Pancreas (tissue), 10 donors: ENCODE data around the gene ELMOD2. TPM values are rescaled to one million over a fixed set of nuclear protein-coding genes. Genes with fewer than 3 reads are reported as not detected.

Experiments
- ATAC-seq, 4 donors: fragments of 200-7000 bp; cut with Tn5 transposase; one replicate each; pipeline versions ENCODE4 v1.8.0 to v1.9.1; 2020; ENCODE audit warnings: mild to moderate bottlenecking in 4 of 4, moderate library complexity in 4 of 4
- DNase-seq, 6 donors: peaks; one replicate each; pipeline ENCODE4 v3.0.0-alpha.2; 2020
- FAIRE-seq: peaks from 2 replicates; lab custom pipeline; 2012; peaks lifted over from hg19 to GRCh38; lab: Jason Lieb, UNC
- H3K27ac ChIP-seq, 4 donors: fragments of 200-600 bp; sonication (generic); 1 replicate in 3 of 4; 2 replicates in 1 of 4; pipeline versions ENCODE4 v1.5.0 to v1.8.0; 2020
- H3K27me3 ChIP-seq, 4 donors: fragments of 200-600 bp; one replicate each; pipeline ENCODE4 v1.8.0; 2021
- H3K36me3 ChIP-seq, 3 donors: fragments of 200-600 bp; sonication (generic) in 1 of 3; one replicate each; pipeline versions ENCODE4 v1.5.0 to v1.8.0; 2020 to 2021
- H3K4me1 ChIP-seq, 3 donors: fragments of 200-600 bp; one replicate each; pipeline ENCODE4 v1.8.0; 2021
- H3K4me3 ChIP-seq, 4 donors: fragments of 200-600 bp; sonication (generic) in 2 of 4; one replicate each; pipeline versions ENCODE4 v1.5.0 to v1.8.0; 2020 to 2021
- H3K9me3 ChIP-seq, 4 donors: fragments of 200-600 bp; one replicate each; pipeline ENCODE4 v1.8.0; 2021
- WGBS, 2 donors: extraction: QIAGEN DNeasy Blood & Tissue Kit; methylation state at CpG; one replicate each; pipeline ENCODE4 v1.1.7; 2013; 5-methylcytosine and 5-hydroxymethylcytosine counted together
- intact Hi-C, 3 donors: fragments of 100-400 bp; cut with DNase I; formaldehyde crosslinking; loops; one replicate each; pipeline versions ENCODE4 v1.11.1 to v1.14.2; 2022
- polyA plus RNA-seq, 2 donors: library from polyadenylated mRNA; stranded (reverse); fragments of 200-250 nt; gene quantifications; one replicate each; pipeline ENCODE4 v1.2.3, GENCODE V29; 2013
- total RNA-seq, 6 donors: library from RNA; stranded (reverse); fragmentation: NEBNext Ultra II Directional in 4 of 6; extraction: Animal tissue kit (Norgen Biotek cat#: 25700) in 4 of 6; gene quantifications; one replicate each; pipeline versions ENCODE4 v1.2.1 to v1.2.4, GENCODE V29; 2021 to 2023
- TF ChIP-seq, protein P1 (sequence below), 4 donors: fragments of 200-600 bp; sonication (generic) in 3 of 4; IDR thresholded peaks; one replicate each; pipeline versions ENCODE4 v1.5.0 to v1.8.0; 2021; ENCODE audit warnings: antibody characterized with exemption in 4 of 4
- donor health status: healthy with polysubstance abuse.
- donor health status: DM: no; HTN: no; CAD: no; lungs with moderate emphysema.
- donor health status: DM: no; HTN: no; CAD: no.
- donor health status: control.
- donor health status: control.
- donor health status: Bipolar disorder and iron deficiency.
- donor health status: DM: yes; HTN: yes; CAD: no.
- donor health status: DM: no; HTN: no; CAD: no.
- donor health status: DM: no; HTN: no; CAD: no.
- donor health status: DM: yes; HTN: yes; CAD: no.

Gene ELMOD2
- total and polyA plus RNA-seq, 8 donors: 5.0 to 18.3 (median 11.9) TPM

DNA sequence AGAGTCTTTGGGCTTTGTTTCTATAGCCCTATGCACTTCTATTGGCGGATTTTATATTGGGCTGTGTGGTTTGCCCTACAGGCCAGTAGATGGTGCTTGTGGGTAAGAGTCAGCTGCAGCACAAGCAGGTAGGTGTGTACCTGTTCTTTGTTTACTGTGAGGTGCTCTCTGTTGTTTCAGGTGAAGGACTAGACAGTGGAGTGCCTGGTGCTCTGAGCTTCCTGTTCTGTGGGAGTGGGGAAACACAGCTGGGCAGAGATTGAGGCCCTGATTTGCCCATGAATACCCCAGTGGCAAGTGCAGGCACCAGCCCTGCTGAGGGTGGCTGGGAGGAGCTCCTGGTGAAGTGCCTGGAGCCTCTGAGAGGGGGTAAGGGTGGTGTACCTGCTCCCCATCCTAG lies 71.1 kb downstream of the ELMOD2 start:
- H3K27me3 ChIP-seq: no peaks in the 10 kb centered on the region
- peak; percentile 86 to 99 (median 96) for ATAC-seq
- no peak overlapping the region for H3K27ac ChIP-seq
- WGBS, 2 donors: 21 to 29% methylated on average over 1 of the region's 1 CpG
- TF ChIP-seq, protein P1, sequence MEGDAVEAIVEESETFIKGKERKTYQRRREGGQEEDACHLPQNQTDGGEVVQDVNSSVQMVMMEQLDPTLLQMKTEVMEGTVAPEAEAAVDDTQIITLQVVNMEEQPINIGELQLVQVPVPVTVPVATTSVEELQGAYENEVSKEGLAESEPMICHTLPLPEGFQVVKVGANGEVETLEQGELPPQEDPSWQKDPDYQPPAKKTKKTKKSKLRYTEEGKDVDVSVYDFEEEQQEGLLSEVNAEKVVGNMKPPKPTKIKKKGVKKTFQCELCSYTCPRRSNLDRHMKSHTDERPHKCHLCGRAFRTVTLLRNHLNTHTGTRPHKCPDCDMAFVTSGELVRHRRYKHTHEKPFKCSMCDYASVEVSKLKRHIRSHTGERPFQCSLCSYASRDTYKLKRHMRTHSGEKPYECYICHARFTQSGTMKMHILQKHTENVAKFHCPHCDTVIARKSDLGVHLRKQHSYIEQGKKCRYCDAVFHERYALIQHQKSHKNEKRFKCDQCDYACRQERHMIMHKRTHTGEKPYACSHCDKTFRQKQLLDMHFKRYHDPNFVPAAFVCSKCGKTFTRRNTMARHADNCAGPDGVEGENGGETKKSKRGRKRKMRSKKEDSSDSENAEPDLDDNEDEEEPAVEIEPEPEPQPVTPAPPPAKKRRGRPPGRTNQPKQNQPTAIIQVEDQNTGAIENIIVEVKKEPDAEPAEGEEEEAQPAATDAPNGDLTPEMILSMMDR (IDR thresholded peaks at IDR 0.05): peak; percentile 11 to 51 (median 36)
- H3K36me3 ChIP-seq: no peaks in the 10 kb centered on the region
- no peak overlapping the region for H3K4me3 ChIP-seq
- FAIRE-seq: no peak
- H3K4me1 ChIP-seq: no peaks in the 10 kb centered on the region
- DNase-seq: peak in 3 of 6 donors; percentile 14 to 56 (median 27)
- intact Hi-C loops: loop anchor here in 1 of 3 donors (5.0 kb wide), 1 partner anchor 257 kb away; no protein-coding TSS in a partner anchor
- H3K9me3 ChIP-seq: no peaks in the 10 kb centered on the region

DNA sequence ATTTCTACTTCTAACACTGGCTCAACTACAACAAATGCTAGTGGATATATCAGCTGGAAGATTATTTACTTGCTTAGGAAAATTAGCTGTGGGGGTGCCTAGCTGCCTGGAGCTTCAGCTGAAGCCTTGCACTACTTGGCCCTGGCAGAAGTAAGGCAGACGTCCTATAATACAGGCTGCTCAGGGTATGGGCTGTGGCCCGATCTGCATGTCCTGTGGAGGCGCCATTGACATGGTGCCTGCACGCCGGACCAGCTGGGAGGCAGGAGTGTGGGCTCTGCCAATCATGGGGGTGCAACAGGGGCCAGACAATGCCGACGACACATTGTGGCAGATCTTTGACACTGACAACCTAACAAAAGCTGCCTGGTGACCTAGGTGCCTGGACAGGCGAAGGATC lies 76.4 kb downstream of the ELMOD2 start:
- no peak for DNase-seq
- H3K9me3 ChIP-seq: no peaks in the 10 kb centered on the region
- H3K4me3 ChIP-seq: no peak overlapping the region
- H3K36me3 ChIP-seq: no peaks in the 10 kb centered on the region
- WGBS, 2 donors: 78 to 82% methylated on average over 8 of the region's 8 CpGs
- intact Hi-C loops: loop anchor here in 1 of 3 donors (10.0 kb wide), 1 partner anchor 254 kb away; no protein-coding TSS in a partner anchor
- no peak overlapping the region for H3K27ac ChIP-seq
- H3K27me3 ChIP-seq: no peaks in the 10 kb centered on the region
- TF ChIP-seq, protein P1 (IDR thresholded peaks at IDR 0.05): no peak
- ATAC-seq: no peak
- no peaks in the 10 kb centered on the region for H3K4me1 ChIP-seq
- no peak for FAIRE-seq

DNA sequence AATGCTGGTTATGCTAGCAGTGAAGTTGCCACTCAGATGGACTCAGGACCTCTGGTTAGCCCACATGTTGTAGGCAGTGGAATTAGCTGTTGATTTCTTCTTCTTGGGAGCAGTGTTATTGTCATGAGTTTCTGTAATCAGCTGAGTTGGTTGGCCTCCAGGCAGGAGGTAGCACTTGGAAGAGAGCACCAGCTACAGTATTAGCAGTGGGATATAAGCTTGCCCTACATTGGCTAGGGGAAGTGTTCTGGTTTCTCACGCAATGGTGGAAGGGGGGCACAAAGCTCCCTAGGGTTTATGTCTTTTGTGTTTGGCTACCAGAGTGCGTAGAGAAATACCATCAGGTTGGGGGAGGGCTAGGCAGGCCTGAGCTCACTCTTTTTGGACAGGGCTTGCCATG lies 78.7 kb downstream of the ELMOD2 start:
- Histone ChIP-seq H3K27me3 (no peaks in the 10 kb centered on the region), H3K4me3 (no peak overlapping the region), H3K9me3 (no peaks in the 10 kb centered on the region), H3K36me3 (no peaks in the 10 kb centered on the region), H3K27ac (no peak overlapping the region), H3K4me1 (no peaks in the 10 kb centered on the region)
- intact Hi-C loops: loop anchor here in 1 of 3 donors (10.0 kb wide), 1 partner anchor 252 kb away; no protein-coding TSS in a partner anchor
- TF ChIP-seq, protein P1 (IDR thresholded peaks at IDR 0.05): no peak
- FAIRE-seq (no peak), ATAC-seq (no peak), DNase-seq (no peak)
- WGBS, 2 donors: 89 to 95% methylated on average over 2 of the region's 2 CpGs

DNA sequence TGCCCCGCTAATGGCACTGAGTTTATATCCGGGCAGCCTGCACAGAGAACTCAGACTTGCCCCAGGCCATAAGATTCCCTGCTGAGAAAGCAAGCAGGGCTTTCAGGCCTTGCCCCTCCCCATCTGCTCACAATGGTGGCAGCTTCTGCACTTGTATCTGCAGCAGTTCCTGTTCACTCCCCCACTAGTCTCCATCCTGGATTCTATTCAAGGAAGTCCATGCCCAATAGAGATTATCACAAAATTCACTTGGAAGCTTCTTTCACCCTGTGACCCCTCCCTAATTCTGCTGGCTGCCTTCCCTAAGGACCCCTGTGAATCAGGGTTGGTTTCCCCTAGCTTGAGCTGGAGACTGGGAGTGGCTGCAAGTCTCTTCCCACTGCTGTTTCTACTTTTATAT lies 79.3 kb downstream of the ELMOD2 start:
- TF ChIP-seq, protein P1 (IDR thresholded peaks at IDR 0.05): no peak
- no peak for DNase-seq
- 50 to 51% methylated on average over 2 of the region's 2 CpGs for WGBS, 2 donors

More for the DNA sequence above, 79.3 kb downstream of the ELMOD2 start:
- Histone ChIP-seq H3K9me3 (no peaks in the 10 kb centered on the region), H3K27ac (no peak overlapping the region), H3K36me3 (no peaks in the 10 kb centered on the region), H3K27me3 (no peaks in the 10 kb centered on the region), H3K4me3 (no peak overlapping the region), H3K4me1 (no peaks in the 10 kb centered on the region)
- FAIRE-seq: no peak
- ATAC-seq: no peak
- intact Hi-C loops: loop anchor here in 1 of 3 donors (10.0 kb wide), 1 partner anchor 252 kb away; no protein-coding TSS in a partner anchor

Other genes with a start within 250 kb of the ELMOD2 start
- 10 to 100 TPM; 19.4 to 45.6 (median 35.4) TPM for gene SCOC, start 150.5 kb upstream of the ELMOD2 start, total RNA-seq
- 10 to 100 TPM; 28.4 to 62.5 TPM for gene SCOC, start 150.5 kb upstream of the ELMOD2 start, polyA plus RNA-seq
- 1 to 10 TPM in 3 of 6 donors, under 1 TPM in 3; 0.65 to 3.2 (median 1.0) TPM for gene CLGN, start 96.5 kb upstream of the ELMOD2 start, total RNA-seq
- 1 to 10 TPM; 1.1 to 5.8 TPM for gene CLGN, start 96.5 kb upstream of the ELMOD2 start, polyA plus RNA-seq
- under 1 TPM in 1 of 6 donors, not detected in 5; 0.43 TPM for gene MGAT4D, start 25.9 kb upstream of the ELMOD2 start, total RNA-seq
- gene MGAT4D, start 25.9 kb upstream of the ELMOD2 start, polyA plus RNA-seq: not detected
- gene UCP1, start 44.8 kb downstream of the ELMOD2 start, total RNA-seq: not detected
- gene UCP1, start 44.8 kb downstream of the ELMOD2 start, polyA plus RNA-seq: under 1 TPM in 1 of 2 donors, not detected in 1; 0.11 TPM
- 10 to 100 TPM in 2 of 6 donors, 1 to 10 TPM in 4; 8.2 to 17.9 (median 9.8) TPM for gene TBC1D9, start 232.2 kb downstream of the ELMOD2 start, total RNA-seq
- gene TBC1D9, start 232.2 kb downstream of the ELMOD2 start, polyA plus RNA-seq: 10 to 100 TPM in 1 of 2 donors, 1 to 10 TPM in 1; 5.3 to 13.0 TPM